ENCODE measurements around the gene RPTN. TPM values are rescaled to one million over a fixed set of nuclear protein-coding genes. Genes with fewer than 3 reads are reported as not detected.
A peak's percentile ranks its signal among the peaks of the same experiment; 100 is the strongest.

The RPTN gene
- total RNA-seq, 1 donor from 2014 or later: not detected

DNA sequence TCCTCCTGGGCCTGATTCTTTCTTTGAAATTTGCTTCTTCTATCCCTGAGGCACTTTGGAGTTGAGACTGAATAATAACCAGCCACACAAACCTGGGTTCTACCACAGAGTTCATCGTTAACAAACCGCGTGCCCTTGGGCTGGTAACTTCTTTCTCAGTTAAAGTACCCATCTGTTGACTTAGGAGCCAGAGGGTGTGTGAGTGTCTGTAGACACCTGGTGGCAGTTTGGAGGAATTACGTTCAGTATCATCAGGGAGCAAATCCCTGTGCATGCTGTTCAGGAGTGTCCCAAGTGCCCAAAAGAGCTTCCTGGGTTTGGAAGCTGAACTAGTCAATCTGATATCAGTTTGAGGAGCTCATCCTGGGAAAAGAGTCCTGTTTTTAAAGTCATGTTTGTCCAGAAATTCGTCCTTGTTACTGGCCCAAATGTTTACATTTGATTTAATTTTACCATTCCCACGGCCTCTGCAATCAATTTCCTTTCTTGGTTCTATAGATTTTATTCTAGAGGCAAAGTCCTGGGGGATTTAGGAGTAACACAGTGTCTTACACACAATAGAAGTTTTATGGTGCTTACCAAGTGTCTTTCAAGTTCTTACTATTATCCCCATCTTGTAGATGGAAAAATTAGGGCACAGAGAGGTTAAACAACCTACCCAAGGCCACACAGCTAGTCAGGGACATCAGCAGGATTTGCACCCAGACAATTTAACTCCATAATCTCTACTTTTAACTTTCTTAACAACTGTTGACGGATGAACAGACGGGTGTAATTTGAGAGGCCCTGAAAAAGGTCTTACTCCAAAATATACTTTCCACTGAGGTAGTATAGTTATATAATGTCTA is 26.7 kb upstream of the RPTN start:
- Mint-ChIP-seq H3K36me3 (ENCODE audit: low read depth) (no peaks in the 10 kb centered on the region), H3K4me1 (no peaks in the 10 kb centered on the region), H3K27ac (ENCODE audit: unreplicated experiment) (no peak overlapping the region), H3K27me3 (ENCODE audit: low read depth) (peaks cover 2% of the 10 kb centered on the region), H3K9me3 (peaks cover 6% of the 10 kb centered on the region), H3K4me3 (no peak overlapping the region)
- TF ChIP-seq, protein P1, sequence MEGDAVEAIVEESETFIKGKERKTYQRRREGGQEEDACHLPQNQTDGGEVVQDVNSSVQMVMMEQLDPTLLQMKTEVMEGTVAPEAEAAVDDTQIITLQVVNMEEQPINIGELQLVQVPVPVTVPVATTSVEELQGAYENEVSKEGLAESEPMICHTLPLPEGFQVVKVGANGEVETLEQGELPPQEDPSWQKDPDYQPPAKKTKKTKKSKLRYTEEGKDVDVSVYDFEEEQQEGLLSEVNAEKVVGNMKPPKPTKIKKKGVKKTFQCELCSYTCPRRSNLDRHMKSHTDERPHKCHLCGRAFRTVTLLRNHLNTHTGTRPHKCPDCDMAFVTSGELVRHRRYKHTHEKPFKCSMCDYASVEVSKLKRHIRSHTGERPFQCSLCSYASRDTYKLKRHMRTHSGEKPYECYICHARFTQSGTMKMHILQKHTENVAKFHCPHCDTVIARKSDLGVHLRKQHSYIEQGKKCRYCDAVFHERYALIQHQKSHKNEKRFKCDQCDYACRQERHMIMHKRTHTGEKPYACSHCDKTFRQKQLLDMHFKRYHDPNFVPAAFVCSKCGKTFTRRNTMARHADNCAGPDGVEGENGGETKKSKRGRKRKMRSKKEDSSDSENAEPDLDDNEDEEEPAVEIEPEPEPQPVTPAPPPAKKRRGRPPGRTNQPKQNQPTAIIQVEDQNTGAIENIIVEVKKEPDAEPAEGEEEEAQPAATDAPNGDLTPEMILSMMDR (conservative IDR thresholded peaks at IDR 0.05): peak; percentile 73
- no peak for DNase-seq (ENCODE audit: low read depth, low spot score)

DNA sequence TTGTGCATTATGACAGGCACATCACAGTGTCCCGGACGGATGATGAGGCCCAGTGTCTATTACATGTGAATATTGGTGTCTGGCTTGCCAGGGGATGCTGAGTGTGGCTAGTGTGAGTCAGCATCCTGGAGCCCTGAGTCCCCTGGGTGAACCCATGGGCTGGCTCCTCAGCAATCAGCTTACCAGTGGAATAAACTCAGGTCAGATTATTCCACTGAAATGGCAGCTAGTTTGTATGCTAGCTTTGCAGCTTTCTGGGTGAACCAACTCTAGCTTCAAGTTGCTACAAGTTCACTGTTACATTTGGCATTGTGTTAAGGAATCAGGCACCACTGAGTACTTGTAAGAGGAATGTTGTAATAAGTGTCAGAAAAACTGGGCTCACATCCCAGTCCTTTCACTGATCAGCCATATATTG is 23.9 kb upstream of the RPTN start:
- no peaks in the 10 kb centered on the region for H3K36me3 Mint-ChIP-seq (ENCODE audit: low read depth)
- no peaks in the 10 kb centered on the region for H3K9me3 Mint-ChIP-seq

DNA sequence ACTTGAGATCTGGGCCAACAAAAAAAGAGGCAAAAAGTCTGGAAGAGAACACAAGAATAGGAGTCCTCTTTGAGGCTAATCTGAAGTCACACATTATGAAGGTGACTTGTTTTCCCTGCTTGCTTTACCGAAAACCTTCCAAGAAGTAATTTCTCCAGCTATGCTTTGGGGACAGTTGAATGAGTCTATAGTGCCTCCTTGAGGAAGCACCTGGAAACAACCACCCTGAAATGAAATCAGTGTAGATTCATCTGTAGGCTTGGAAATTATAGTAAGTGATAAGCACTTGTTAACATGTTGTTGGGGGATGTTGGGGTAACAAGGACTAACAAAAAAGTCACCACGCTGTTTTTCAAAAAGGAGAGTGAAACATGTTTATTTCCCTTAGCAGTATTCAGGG is 23.4 kb upstream of the RPTN start:
- TF ChIP-seq, protein P1 (conservative IDR thresholded peaks at IDR 0.05): no peak
- Mint-ChIP-seq H3K27me3 (ENCODE audit: low read depth) (peaks cover 2% of the 10 kb centered on the region), H3K9me3 (no peaks in the 10 kb centered on the region), H3K36me3 (ENCODE audit: low read depth) (no peaks in the 10 kb centered on the region), H3K27ac (ENCODE audit: unreplicated experiment) (no peak overlapping the region), H3K4me3 (no peak overlapping the region), H3K4me1 (no peaks in the 10 kb centered on the region)
- DNase-seq (ENCODE audit: low read depth, low spot score): no peak

More for the DNA sequence above, 23.9 kb upstream of the RPTN start:
- no peaks in the 10 kb centered on the region for H3K4me1 Mint-ChIP-seq
- H3K4me3 Mint-ChIP-seq: no peak overlapping the region
- H3K27me3 Mint-ChIP-seq (ENCODE audit: low read depth): peaks cover 2% of the 10 kb centered on the region
- DNase-seq (ENCODE audit: low read depth, low spot score): no peak
- TF ChIP-seq, protein P1 (conservative IDR thresholded peaks at IDR 0.05): no peak
- H3K27ac Mint-ChIP-seq (ENCODE audit: unreplicated experiment): no peak overlapping the region

DNA sequence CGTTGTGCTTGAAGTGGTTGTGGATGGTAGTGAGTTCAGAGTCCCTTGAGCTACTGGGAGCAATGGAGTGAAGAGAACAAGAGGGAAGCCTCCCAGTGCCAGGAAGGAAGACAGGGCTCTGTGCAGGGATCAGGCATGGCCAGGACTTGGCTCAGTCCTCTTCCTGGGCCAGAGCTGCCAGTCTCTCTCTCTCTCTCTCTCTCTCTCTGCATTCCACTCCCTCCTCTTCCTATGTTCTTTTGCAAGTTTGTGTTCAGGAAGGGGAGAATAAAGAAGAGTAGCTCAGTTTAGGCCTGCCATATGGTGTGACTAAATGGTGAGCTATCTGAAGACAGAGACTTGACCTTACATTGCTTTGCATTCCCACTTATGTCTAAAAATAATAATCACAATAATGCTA is 20.5 kb upstream of the RPTN start:
- H3K4me1 Mint-ChIP-seq: no peaks in the 10 kb centered on the region
- peaks cover 8% of the 10 kb centered on the region for H3K9me3 Mint-ChIP-seq

DNA sequence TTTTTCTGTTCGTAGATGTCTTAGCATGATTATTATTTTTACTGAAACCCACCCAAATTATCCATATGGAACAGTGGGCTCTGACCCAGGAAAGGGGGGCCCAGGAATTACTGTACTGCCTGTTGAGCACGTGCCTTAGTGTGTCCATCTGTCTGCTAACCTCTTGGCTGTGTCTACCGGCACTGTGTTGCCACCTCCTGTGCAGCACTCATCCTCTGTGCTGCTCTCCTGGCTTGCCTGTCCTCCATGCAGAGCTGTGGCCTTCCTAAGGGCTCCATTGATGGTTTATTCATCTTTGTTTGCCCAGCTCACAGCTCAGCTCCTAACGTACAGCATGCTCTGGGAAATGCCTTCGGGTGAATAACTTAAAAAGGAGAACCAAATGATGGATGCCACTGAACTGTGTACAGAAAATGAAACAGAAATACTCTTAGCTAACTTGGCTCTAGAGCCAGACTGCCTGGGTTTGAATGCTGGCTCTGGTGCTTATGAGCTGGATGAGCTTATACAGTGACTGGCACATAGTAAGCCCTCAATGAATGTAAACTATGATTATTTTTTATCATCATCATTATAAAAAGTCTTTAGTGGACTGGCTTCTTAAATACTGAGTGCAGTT is 11.4 kb upstream of the RPTN start:
- Mint-ChIP-seq H3K27me3 (ENCODE audit: low read depth) (no peaks in the 10 kb centered on the region), H3K27ac (ENCODE audit: unreplicated experiment) (no peak overlapping the region), H3K4me3 (no peak overlapping the region), H3K36me3 (ENCODE audit: low read depth) (no peaks in the 10 kb centered on the region), H3K9me3 (peaks cover 18% of the 10 kb centered on the region), H3K4me1 (no peaks in the 10 kb centered on the region)
- no peak for DNase-seq (ENCODE audit: low read depth, low spot score)
- TF ChIP-seq, protein P1 (conservative IDR thresholded peaks at IDR 0.05): no peak

More for the DNA sequence above, 20.5 kb upstream of the RPTN start:
- Mint-ChIP-seq H3K27me3 (ENCODE audit: low read depth) (no peaks in the 10 kb centered on the region), H3K27ac (ENCODE audit: unreplicated experiment) (no peak overlapping the region), H3K4me3 (no peak overlapping the region), H3K36me3 (ENCODE audit: low read depth) (no peaks in the 10 kb centered on the region)
- TF ChIP-seq, protein P1 (conservative IDR thresholded peaks at IDR 0.05): no peak
- DNase-seq (ENCODE audit: low read depth, low spot score): no peak
